HG02970 (cell line): ENCODE results near the gene TRAF1.
"Not testable (repeated sequence)": the region's sequence is repeated elsewhere in the genome, so short reads cannot be mapped to it uniquely, and the experiment has no call there.

ENCODE experiments used
- ATAC-seq: cut with Tn5 transposase; IDR thresholded peaks from one replicate; pipeline ENCODE4 v1.9.1; 2021; ENCODE audit warnings: mild to moderate bottlenecking, moderate library complexity, moderate number of reproducible peaks; ENCODE audit not compliant: unreplicated experiment, low FRiP score

Gene TRAF1, protein sequence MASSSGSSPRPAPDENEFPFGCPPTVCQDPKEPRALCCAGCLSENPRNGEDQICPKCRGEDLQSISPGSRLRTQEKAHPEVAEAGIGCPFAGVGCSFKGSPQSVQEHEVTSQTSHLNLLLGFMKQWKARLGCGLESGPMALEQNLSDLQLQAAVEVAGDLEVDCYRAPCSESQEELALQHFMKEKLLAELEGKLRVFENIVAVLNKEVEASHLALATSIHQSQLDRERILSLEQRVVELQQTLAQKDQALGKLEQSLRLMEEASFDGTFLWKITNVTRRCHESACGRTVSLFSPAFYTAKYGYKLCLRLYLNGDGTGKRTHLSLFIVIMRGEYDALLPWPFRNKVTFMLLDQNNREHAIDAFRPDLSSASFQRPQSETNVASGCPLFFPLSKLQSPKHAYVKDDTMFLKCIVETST

DNA sequence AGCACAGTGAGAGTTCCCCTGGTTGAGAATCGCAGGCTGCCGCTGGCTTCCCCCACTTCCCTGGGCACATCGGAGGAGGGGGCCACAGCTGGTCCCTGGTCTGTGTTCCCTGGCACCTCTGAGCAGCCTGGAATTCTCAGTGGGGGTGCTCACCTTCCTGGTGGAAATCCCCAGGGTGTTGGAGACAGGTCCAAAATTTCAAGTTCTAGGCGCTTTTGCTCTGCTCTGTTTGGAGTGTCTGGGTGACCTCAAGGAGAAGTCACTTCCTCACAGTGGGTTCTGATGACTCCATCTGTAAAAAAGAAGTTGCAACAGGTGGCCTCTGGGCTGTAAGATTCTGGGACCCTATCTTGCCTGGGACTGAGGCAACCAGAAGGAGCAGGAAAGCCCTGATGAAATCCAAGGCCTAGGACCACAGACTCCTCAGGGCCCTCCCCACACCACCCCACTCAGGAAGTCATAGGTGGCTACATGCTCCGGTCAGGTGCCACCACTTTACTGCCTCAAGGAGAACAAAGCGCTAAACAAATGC is at the start of gene TRAF1:
TSS of gene TRAF1 (minus strand) at position 400 of the 532 bp plus-strand sequence. CDS start 721 bp downstream, outside the sequence.
- ATAC-seq: peak; percentile 8

DNA sequence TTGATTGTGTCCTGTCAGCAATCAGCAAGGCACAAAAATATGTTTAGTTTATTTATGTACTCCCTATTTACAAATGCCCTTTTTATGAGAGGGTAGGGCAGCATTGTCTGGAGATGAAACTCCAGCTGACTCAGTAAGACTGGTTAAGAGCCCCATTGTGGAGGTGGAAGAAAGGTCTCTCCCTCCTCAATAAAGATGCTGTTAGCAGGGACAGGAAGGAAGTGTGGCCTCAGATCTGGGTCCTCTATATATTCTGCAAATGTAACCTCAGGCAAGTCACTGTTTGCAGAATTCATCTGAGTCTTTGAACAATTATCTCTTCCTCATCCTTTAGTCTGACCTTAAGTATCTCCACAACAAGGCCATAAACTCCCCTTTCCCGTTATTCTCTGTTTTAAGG is 48.3 kb upstream of the TRAF1 start:
- ATAC-seq: no peak

DNA sequence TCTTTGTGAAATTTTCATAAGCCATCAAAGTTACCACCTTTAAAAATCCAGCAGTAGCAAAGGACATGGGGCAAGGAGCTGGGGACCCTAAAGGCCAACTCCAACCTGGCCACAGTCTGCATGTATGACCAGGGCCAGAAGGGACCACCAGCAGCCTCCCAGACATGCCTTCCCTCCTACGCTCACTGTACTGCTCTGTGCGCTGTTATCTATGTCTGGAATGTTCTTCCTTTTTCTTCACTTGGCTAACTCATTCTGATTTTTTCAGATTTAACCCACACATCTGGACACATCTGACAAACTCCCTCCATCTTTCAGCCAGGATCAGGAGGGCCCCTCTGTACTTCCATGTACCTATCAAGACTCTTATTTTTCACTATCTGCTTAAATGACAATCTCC is 47.6 kb upstream of the TRAF1 start:
- no peak for ATAC-seq

DNA sequence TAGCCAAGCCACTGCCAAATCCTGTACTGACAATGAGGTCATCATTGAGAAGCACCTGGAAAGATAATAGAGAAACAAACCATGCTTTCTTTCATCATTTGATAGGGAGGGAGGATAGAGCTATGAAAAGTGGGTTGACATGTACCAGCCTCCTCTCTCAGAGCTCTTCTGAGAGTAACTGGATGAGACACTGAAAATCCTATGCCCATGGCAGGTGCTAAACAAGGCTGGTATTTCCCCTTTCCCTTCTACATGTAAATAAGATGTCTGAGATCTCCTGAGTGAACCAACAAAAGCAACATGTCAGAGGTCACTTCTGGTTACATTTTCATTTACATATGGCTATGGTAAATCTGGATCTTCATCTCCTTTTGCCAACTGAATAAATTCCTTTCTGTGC is 45.3 kb upstream of the TRAF1 start:
- ATAC-seq: no peak

DNA sequence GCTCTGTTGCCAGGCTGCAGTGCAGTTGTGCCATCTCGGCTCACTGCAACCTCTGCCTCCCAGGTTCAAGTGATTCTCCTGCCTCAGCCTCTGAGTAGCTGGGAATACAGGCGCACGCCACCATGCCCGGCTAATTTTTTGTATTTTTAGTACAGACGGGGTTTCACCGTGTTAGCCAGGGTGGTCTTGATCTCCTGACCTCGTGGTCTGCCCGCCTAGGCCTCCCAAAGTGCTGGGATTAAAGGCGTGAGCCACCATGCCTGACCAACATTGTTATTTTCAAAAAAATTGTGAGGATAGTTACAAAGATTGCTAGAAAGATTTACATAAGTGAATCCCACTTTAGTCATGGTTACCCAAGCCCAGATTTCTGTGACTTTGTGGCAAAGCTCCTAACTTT is 44.9 kb upstream of the TRAF1 start:
- not testable (repeated sequence) for ATAC-seq

DNA sequence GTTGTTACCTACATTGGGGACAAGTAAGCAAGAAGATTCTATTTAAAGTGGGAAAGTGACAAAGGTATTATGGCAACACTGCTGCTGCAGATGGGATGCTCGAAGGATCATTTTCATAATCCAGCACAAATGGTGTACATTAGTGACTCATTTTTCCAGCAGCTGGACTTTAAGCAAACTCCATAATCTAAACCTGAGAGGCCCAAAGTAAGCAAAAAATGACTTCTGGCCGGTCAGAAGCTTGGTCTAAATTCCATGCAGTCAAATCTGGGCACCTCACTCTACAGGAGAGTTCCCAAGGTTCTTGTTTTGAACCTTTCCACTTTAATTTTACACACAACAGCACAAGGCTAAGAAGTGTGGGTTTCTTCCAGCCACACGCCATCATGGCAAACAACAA is 43.6 kb upstream of the TRAF1 start:
- ATAC-seq: no peak

DNA sequence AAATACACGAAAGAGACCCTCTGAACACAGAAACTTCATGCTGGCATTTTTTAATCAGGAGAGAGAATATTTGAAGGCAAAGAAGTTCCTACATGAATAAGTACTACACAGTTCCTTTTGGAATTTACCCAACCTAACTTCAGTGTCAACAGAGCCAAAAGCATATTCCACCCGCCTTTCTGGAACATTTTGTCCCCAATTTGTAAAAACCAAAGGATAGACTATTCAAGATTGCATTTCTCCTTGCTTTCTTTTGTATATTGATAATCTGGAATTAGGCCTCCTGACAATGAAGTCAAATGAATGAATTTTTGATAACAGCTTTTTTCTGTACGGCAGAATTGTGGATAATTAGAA is 39.4 kb upstream of the TRAF1 start:
- no peak for ATAC-seq

DNA sequence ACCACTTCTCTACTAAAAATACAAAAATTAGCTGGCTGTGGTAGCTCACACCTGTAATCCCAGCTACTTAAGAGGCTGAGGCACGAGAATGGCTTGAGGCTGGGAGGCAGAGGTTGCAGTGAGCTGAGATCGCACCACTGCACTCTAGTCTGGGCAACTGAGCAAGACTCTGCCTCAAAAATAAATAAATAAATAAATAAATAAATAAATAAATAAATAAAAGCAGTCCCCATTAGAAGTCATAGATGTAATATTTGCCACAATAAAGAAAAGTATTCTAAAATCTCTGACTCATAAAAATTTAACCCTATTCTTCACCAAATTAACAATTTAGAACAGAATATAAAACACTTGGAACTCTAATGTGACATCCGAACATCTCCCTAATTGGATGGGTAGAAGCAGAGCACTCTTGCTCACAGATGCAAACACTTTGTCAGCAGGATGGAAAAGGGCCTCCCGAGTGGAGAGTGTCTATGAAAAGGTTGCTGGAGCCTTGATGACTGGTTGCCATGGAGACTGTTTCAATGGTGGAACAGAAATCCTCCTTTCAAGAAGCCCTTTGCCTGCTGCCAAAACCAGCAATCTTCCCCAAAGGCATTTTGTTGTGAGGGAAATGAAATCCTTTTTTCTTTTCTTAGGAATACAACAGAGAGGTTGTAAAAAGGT is 38.9 kb upstream of the TRAF1 start:
- ATAC-seq: no peak

DNA sequence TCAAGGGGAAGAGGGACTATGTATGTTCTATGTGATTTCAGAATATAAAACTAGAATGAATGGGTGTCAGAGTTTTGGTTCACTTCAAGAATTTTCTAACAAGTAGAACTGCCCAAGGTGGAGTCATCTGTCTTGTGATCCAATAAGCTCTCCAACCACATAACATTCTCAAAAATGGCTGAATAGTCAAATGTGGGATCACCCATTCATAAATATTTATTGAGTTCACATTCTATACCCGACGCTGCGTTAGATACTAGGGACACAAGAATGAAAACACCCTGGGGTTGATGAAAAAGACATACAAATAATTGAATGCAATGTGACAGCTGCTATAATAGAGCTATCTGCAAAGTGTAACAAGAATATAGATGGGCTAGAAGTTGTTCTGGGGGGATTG is 35.3 kb upstream of the TRAF1 start:
- ATAC-seq: no peak

DNA sequence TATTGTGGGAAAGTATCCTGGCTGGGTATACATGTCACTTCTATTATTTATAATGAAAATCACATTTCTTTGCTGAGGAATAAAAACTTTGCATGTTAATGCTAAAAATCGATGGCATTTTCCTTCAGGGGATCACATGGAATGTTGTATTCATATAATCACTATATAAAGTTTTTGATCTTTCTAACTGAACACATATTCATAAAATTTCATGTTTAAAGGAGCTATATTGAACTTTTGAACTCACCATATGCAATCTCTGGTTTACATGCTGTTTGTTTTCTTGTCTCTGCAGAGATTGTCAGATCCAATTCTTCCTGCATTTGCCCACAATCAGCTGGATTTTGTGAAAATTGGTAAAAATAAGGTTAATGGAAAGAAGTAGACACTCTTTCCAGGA is 33.4 kb upstream of the TRAF1 start:
- ATAC-seq: no peak

DNA sequence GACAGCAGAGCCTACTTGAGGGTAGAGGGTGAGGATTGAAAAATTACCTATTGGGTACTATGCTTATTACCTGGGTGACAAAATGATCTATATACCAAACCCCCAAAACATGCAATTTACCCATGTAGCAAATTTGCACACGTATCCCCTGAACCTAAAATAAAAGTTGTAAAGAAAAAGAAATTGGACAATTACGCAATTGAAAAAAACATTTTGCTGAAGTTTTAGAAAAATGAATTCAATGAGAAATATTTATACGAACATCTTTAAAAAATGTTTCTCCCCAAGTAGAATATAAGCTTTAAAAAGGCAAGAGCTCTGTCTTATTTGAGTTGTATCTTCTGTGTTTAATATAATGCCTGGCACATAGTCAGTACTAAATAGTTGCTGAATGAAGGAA is 30.3 kb upstream of the TRAF1 start:
- ATAC-seq: no peak

DNA sequence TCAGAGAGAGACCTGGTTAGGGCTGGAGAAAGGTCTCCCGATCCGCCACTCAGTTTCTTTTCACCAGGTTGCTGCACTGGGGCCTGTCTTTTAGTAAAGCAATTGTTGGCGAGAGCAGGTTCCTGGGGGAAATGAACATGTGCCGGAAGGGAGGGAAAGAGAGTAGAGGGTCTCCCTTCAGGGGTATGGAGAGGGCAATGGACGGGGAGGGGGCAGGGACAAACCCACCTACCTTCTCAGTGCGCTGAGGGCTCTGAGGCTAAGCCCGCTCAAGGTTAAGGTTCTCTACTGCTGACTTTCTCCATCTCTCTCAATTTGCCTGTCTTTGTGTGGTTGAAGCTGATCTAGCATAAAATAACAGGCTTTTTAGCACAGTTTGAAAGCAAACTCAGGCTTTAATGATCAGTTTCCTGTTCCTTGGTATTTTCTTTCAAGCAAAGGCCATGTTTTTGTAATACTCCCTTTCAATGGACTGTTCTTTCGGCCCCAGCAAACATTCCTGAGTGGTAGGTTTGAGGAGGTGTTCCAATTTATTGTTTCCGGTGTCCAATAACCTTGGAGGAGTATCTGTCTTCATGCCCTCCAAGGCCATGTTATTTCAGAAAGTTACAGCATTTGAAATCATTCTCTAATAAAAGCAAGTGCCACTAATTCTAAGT is 25.5 kb upstream of the TRAF1 start:
- ATAC-seq: no peak

DNA sequence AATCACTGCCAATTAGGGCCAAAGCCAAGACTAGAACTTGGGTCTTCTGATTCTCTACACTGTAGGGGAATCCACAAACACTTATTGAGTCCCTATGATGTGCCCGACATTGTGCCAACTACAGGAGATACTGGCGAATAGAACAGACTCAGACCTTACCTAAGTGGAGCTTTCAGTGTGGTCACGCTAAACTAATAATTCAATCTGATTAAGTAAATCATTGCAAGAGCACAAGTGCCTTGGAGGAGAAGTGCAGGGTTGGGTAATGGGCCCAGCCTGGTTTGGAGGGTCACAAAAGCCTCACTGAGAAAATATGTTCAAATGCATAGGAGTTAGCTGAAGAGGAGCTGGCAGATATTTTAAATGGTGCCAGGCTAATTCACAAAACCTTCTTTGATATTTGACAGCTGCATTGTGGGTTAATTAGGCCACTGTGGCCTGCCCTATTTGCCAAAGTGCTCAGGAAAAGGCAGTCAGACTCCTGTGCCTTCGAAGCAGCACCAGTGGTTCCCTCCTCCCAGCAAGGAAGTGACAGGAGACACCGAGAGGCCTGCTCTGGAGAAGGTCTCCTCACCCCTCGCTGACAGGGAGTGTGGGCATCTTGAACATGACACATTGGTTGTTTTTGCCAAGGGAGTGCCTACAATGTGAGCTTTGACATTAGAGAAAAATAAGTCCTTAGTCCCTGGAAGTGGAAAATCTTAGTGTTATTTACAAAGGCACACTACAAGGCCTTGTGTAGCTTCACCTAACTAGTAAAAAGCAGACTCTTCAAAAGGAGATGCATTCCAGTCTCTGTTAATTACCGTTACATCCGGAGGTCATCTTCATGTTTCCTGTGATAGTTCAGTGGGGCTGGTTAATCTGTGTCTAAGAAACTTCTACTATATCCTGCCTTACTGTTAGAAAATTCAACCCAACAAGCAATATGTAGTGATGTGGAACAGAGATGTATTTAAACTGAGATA is 24.1 kb upstream of the TRAF1 start:
- no peak for ATAC-seq

DNA sequence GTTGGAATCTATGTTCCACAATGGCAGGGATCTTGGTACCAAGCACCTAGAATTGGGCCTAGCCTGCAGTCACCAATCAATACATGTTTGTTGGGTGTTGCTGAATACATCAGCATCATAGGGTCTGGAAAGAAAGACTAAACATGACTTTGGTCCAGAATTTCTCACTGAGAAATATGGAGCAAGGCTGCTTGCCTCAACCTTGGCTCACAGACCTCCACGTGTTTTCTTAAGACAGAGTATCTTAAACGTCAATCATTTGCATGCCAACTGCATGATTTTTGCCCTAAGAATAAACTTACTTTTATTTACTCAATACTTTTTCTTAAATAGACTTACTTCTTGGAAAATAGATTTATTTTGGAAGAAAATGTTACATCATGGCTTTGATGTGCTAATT is 22.7 kb upstream of the TRAF1 start:
- no peak for ATAC-seq

DNA sequence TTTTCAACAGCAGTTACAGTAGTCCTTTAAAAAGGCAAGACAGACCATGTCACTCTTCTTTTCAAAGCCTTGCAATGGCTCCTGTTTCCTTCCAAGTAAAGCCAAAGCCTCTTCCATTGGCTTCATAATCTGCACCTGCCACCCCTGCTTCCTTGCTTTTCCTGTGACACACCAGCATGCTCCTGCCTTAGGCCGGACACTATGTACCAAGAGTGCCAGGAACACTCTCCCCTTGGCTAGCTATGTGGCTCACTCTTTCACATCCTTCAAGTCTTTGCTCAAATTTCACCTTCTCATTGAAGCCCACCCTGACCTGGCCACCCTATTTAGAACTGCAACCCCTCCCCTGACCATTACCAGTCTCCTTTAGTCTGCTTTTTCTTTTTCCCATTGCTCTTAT is 22.2 kb upstream of the TRAF1 start:
- no peak for ATAC-seq

DNA sequence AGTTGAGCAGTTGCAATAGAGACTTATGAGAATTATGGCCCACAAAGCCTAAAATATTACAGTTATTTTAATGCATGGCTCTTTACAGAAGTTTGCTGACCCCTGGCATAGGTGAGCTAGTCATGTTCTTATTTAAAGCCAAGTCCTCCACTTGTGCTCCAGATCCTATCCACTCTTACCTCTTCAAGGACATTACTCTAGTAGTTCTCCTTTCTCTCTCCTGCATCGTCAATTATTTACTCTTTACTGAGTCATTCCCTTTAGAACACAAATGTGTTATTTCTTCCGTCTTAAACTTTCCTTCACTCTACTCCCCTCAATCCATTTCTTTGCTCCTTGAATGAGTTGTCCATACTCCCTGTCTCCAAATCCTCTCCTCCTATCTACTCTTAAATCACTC is 20.6 kb upstream of the TRAF1 start:
- ATAC-seq: no peak

DNA sequence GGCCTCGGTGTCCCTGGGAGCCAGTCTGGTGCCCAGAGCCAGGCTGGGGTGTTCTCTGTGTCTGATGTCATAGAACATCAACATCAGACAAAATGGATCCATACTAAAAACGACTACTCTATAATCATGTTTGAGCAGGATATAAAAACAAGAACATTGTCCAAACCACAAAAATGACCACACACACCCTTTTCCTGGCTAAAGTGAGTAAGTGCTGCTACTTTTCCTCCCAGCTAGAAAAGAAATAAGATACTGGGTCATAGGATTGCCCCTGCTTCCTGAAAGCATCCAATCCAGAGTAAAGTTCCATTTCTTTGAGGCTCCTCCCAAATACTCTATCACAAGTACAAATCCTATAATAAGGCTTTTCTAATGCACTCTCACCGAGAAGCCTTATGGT is 19.7 kb upstream of the TRAF1 start:
- ATAC-seq: no peak

DNA sequence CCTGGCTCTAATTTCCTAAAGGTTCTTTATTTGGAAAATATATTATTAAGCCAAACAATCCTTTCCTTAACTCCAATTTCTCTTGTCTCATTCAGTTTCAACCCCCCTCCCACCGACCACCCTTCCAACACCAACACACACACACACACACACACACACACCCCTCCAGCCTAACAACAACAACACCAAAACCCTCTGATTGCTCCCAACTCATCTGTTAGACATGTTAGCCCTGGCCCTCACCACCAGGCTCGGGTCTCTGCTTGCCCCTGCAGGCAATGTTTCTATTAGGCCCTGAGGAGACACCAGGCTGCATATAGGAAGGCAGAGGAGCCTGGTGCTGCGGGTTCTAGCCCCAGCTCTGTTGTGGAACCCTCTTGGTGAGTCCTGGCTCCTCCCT is 18.4 kb upstream of the TRAF1 start:
- no peak for ATAC-seq

DNA sequence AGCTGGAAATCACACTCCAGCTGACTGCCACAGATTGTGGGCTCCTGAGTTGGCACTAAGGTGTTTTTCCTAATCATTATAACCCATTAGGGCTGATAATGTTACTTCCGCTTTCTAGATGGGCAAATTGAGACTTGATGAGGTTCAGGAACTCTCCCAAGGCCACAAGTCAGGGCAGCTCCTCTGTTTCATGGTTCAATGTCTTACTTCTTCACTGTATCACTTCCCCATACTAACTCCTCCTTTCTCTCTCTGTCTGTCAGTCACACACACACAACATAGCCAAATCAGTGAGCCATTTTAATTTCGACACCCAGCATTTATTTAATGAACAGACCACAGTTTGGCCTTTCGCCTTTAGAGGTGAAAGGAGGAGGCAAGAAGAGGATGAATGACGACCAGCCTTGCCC is 17.8 kb upstream of the TRAF1 start:
- peak; percentile 85 for ATAC-seq
